Astrocyte (in vitro differentiated cells and primary cell): ENCODE results near the gene TRH.

ENCODE experiments used
- EZH2 ChIP-seq: IDR thresholded peaks from 2 replicates; pipeline ENCODE4 v1.6.1; 2012; ENCODE audit warnings: mild to moderate bottlenecking, low read length, inconsistent platforms; ENCODE audit not compliant: insufficient read depth
- TF ChIP-seq, protein P1 (sequence below): IDR thresholded peaks from 2 replicates; pipeline ENCODE4 v1.5.1; 2011; ENCODE audit warnings: low read depth, mild to moderate bottlenecking, inconsistent platforms, low read length, moderate library complexity; ENCODE audit not compliant: insufficient read depth

DNA sequence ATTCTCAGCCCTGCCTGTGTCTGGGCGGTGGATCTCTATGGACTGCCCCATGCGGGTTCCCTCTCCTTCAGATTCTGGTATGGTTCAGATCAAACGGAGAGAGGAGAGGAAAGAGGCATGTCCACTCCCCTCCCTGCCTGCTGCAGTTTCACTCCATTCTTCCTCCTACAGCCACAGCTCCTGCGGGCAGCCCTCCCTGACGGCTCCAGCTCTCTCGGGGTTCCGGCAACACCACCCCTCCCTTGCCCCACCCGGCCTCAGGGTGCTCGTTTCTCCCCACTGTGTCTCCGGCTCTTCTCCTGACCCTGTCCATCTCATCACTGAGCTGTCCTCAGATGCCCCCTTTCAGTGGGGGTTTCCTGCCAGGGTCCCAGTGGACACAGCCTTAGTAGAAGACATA, 13.9 kb downstream of the TRH start:
- TF ChIP-seq, protein P1, sequence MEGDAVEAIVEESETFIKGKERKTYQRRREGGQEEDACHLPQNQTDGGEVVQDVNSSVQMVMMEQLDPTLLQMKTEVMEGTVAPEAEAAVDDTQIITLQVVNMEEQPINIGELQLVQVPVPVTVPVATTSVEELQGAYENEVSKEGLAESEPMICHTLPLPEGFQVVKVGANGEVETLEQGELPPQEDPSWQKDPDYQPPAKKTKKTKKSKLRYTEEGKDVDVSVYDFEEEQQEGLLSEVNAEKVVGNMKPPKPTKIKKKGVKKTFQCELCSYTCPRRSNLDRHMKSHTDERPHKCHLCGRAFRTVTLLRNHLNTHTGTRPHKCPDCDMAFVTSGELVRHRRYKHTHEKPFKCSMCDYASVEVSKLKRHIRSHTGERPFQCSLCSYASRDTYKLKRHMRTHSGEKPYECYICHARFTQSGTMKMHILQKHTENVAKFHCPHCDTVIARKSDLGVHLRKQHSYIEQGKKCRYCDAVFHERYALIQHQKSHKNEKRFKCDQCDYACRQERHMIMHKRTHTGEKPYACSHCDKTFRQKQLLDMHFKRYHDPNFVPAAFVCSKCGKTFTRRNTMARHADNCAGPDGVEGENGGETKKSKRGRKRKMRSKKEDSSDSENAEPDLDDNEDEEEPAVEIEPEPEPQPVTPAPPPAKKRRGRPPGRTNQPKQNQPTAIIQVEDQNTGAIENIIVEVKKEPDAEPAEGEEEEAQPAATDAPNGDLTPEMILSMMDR, result no peak
- no peak for TF ChIP-seq EZH2
